Measurements from ENCODE around the gene NUP210.

Gene NUP210

DNA sequence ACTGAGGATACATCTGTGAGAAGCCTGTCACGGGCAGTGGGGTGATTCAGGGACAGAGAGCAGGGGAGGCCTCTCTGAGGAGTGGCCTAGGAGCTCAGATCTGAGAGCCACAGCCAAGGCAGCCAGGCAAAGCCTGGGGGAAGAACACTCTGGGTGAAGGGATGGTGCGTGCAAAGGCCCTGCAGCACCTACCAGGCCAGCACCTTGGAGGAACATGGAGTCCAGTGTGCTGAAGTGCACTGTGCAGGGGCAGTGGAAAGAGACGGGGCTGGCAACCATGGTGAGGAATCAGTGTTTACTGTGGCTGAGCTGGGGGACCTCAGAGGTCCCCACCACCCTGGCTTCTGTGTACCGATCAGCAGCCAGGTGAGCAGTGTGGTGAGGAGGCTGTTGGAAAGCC, 48.0 kb downstream of the NUP210 start:
- H3K36me3 ChIP-seq (replicated peaks) = no peaks in the 10 kb centered on the region
- TF ChIP-seq CTCF (IDR thresholded peaks at IDR 0.05; ENCODE audit: low read depth, low read length, missing control alignments) = no peak
- H3K27ac ChIP-seq = no peak overlapping the region
- H3K4me3 ChIP-seq (ENCODE audit: low read depth, low read length) = no peak overlapping the region
- DNase-seq = no peak
- in situ Hi-C loops (cut with HindIII; ENCODE audit: low pct_ligation_motif_present, low sequenced_read_pairs) = no loop called here
- no peaks in the 10 kb centered on the region for H3K27me3 ChIP-seq (replicated peaks)

GRCh38 chr3:13371100-13372075, 48.7 kb downstream of the NUP210 start:
- H3K36me3 ChIP-seq (replicated peaks) = no peaks in the 10 kb centered on the region
- H3K27ac ChIP-seq = no peak overlapping the region
- TF ChIP-seq CTCF (IDR thresholded peaks at IDR 0.05; ENCODE audit: low read depth, low read length, missing control alignments) = no peak
- in situ Hi-C loops (cut with HindIII; ENCODE audit: low pct_ligation_motif_present, low sequenced_read_pairs) = no loop called here
- DNase-seq = no peak
- H3K27me3 ChIP-seq (replicated peaks) = no peaks in the 10 kb centered on the region
- no peak overlapping the region for H3K4me3 ChIP-seq (ENCODE audit: low read depth, low read length)

DNA sequence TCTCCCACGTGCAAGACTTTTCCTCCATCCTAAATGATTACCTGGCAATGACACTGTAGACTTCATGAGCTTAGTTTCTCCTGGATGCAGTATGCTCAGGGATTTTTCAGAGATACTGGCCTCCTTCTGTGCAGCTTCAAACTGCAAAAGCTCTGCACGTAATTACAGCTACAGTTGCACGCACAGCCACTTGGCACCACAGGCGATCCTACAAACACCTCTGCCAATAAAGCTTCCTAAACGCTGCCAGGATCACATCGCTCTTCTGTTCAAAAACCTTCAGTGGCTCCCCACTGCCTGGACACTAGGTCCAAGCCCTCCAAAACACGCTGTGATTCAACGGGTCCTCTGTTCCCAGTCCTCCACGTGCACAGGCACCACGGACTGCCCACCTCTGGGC, 49.5 kb downstream of the NUP210 start:
- TF ChIP-seq CTCF (IDR thresholded peaks at IDR 0.05; ENCODE audit: low read depth, low read length, missing control alignments) = no peak
- DNase-seq = no peak
- Histone ChIP-seq H3K27me3 (replicated peaks) (no peaks in the 10 kb centered on the region), H3K27ac (no peak overlapping the region), H3K4me3 (ENCODE audit: low read depth, low read length) (no peak overlapping the region), H3K36me3 (replicated peaks) (no peaks in the 10 kb centered on the region)
- in situ Hi-C loops (cut with HindIII; ENCODE audit: low pct_ligation_motif_present, low sequenced_read_pairs) = no loop called here

GRCh38 chr3:13370055-13370454, 50.1 kb downstream of the NUP210 start:
- H3K36me3 ChIP-seq (replicated peaks) = no peaks in the 10 kb centered on the region
- DNase-seq = no peak

DNA sequence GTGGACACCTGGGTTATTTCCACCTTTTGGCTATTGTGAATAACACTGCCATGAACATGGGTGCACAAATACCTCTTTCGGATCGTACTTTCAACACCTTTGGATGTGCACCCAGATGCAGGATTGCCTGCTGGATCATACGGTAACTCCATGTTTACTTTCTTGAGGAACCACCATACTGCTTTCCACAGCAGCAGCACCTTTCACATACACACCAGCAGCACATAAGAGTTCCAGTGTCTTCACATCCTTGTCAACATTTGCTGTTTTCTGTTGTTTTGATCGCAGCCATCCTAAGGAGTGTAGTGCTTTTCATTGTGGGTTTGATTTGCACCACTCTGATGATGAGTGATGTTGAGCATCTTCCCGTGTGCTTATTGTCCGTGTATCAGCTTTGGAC, 51.3 kb downstream of the NUP210 start:
- Histone ChIP-seq H3K36me3 (replicated peaks) (no peaks in the 10 kb centered on the region), H3K4me3 (ENCODE audit: low read depth, low read length) (no peak overlapping the region), H3K27ac (no peak overlapping the region), H3K27me3 (replicated peaks) (no peaks in the 10 kb centered on the region)
- DNase-seq = no peak
- TF ChIP-seq CTCF (IDR thresholded peaks at IDR 0.05; ENCODE audit: low read depth, low read length, missing control alignments) = no peak
- in situ Hi-C loops (cut with HindIII; ENCODE audit: low pct_ligation_motif_present, low sequenced_read_pairs) = no loop called here

More at GRCh38 chr3:13370055-13370454, 50.1 kb downstream of the NUP210 start:
- no peaks in the 10 kb centered on the region for H3K27me3 ChIP-seq (replicated peaks)
- no peak overlapping the region for H3K4me3 ChIP-seq (ENCODE audit: low read depth, low read length)
- no peak overlapping the region for H3K27ac ChIP-seq
- in situ Hi-C loops (cut with HindIII; ENCODE audit: low pct_ligation_motif_present, low sequenced_read_pairs) = no loop called here
- TF ChIP-seq CTCF (IDR thresholded peaks at IDR 0.05; ENCODE audit: low read depth, low read length, missing control alignments) = no peak

All from brain microvascular endothelial cell (primary cell).